Stimulated activated CD4-positive, alpha-beta T cell treated with anti-CD3 and anti-CD28 coated beads, Interleukin-1b, Interleukin-23, amount 100 ng/mL, for 1 hour (primary cell): ENCODE results near the gene EMILIN3.
A peak's percentile ranks its signal among the peaks of the same experiment; 100 is the strongest.
"Not testable (repeated sequence)": the region's sequence is repeated elsewhere in the genome, so short reads cannot be mapped to it uniquely, and the experiment has no call there.

Source experiments
- DNase-seq, 2 donors: peaks; one replicate each; pipeline ENCODE4 v3.0.0-alpha.2; 2020; ENCODE audit warnings: low read depth in 2 of 2

The EMILIN3 gene

DNA sequence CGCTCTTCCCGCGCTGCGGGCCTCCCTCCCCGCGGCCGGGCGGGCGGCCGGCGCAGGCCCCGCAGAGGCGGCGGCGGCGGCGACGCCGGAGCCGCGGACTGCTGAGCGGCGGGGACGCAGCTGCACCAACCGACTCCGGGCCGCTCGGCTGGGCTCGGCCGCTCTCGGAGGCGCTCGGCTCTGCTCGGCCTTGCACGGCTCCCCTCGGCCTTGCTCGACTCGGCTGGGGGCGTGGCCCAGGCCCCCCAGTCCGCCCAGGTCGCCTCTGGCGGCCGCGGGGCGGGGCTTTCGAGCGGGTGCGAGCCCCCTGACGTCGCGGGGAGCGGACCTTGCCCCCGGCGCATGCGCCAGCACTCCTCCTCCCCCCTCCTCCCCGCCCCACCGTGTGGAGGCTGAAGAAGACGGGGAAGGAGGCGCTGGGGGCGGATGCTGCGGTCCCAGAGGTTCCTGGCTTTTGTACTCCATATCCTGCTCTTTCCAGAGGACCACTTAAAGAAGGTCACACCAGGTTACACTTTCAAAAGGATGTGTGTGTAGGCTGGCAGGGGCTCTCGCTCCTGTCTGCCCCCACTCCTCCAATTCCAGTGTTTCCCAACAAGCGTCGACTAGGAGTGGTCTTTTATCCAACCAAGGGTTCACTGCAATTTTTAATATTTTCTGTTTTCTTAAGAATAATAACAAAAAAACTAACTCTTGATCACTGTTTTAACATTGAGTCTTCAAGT, 48.9 kb downstream of the EMILIN3 start, which contains the start of gene ZHX3:
TSS of gene ZHX3 (minus strand) at position 186 of the 725 bp plus-strand sequence. CDS start 112,815 bp downstream, outside the sequence.
- DNase-seq, result peak; percentile 92 to 93

DNA sequence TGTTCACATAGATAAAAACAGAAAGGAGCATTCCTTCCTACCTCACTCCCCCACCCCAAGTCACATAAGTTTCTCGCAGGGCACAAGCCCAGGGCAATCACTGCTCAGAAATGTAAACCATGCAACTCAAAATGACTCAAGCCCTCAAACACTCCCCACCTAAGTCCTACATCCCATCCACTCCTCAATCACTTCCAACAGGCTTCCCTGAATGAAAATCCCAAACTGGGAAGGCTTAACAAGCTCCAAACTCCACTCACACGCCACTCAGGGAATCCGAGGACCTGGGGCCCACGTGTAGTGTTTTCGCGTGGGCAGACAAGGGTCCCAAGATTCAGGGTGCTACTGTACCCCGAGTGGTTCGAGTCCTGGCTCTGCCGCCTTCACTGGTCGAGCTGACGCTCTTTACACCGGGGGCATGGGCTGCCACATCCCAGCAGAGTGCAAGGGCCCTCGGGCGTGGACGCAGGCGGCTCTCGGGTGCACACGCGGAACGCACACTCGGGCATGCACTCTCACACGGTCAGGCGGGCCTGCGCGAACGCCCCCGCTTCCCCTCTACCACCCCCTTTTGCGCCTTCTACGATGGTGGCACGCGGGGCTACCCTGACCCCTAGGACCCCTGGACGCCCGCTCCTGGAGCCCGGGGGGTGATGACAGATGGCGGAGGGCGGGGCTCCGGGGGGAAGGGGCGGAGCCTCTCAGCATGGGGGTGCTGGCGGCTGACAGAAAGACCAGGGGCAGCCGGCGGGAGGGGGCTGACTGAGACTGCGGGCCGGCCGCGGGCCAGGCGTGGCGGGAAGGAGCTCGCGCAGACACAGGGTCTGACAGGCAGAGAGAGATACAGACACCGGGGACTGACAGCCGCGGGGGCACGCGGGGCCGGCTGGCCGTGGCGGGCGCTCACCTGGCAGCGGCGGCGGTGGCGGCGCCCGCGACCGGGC, 49.7 kb downstream of the EMILIN3 start:
- peak; percentile 34 to 74 for DNase-seq

GRCh38 chr20:41316051-41316450, 50.6 kb downstream of the EMILIN3 start:
- no peak for DNase-seq

- no peak for DNase-seq
Observed at GRCh38 chr20:41314386-41314785, 52.2 kb downstream of the EMILIN3 start.

GRCh38 chr20:41312009-41312408, 54.6 kb downstream of the EMILIN3 start:
- not testable (repeated sequence) for DNase-seq
